UCSD-AML1 (cell line): Measurements from ENCODE around the gene ATL1.
"Not testable (repeated sequence)": the region's sequence is repeated elsewhere in the genome, so short reads cannot be mapped to it uniquely, and the experiment has no call there.

Source experiments
- DNase-seq: peaks from one replicate; lab custom pipeline; 2025; ENCODE audit not compliant: unreplicated experiment; lab: John Stamatoyannopoulos, UW

ATL1 gene

DNA sequence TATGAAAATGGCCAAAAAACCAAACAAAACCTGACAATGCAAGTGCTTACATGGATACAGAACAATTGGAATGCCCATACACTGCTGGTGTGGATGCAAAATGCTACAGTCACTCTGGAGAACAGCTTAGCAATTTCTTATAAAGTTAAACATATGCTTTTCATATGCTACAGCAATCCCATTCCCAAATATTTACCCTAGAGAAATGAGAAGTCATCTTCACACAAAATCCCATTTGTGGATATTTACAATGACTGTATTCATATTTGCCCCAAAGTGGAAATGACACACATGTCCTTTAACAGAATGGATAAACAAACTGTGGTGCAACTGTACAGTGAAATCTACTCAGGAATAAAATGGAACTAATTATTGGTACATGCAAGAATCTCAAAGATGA, 87.8 kb downstream of the ATL1 start:
- DNase-seq: no peak

DNA sequence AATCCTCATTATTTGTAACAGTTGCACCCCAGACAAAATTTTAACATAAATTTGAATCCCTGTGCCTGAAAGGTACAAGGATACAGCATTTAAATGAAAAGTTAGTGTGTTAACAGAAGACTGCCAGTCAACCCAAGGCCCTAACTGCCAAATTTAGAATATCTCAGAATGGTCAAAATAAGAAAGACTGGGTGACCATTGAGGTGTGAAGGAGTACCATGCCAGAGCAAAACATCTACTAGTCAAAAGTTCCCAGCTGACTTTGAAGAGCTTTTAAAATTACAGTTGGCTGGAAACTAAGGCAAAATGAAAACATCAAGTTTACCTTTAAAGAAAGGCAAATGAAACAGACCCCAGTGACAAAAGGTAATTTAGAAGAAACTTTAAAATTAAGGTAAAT, 89.7 kb downstream of the ATL1 start:
- DNase-seq: no peak

DNA sequence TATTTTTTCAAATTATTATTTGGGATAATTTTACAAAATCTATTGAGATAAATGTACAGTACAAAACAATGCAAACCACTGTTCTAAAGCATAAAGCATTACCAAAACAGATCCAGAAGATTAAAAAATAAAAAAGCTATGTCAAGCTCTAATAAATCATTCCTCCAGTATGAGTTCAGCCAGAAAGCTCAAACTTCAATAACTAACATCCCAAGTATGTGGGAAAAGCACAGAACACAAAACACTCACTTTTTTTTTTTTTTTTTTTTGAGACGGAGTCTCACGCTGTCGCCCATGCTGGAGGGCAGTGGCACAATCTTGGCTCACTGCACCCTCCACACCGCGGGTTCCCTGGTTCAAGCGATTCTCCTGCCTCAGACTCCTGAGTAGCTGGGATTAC, 96.8 kb downstream of the ATL1 start:
- DNase-seq: no peak

GRCh38 chr14:50657753-50658152, 97.8 kb downstream of the ATL1 start:
- no peak for DNase-seq

GRCh38 chr14:50658203-50658602, 98.3 kb downstream of the ATL1 start:
- no peak for DNase-seq

- DNase-seq: no peak
These were observed 99.5 kb downstream of the ATL1 start for GRCh38 chr14:50659327-50659974.

DNA sequence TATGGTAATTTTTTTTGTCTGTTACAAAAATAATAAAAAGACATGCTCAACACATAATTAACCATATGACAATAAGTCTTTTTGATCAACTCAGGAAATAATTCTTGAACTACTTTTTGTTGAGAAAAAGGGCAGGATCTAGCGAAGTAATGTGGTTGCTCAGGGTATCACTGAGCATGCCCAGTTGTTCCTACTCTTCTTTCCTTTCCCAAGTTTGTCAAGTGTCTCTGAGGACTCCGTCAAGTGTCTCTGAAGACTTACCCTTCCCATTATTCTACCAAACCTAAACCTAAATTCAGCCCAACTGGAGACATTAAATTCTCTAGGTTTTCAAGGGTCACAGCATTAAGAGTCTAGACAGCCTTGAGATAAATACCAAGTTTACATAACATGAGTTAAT, 104.6 kb downstream of the ATL1 start:
- DNase-seq: not testable (repeated sequence)

DNA sequence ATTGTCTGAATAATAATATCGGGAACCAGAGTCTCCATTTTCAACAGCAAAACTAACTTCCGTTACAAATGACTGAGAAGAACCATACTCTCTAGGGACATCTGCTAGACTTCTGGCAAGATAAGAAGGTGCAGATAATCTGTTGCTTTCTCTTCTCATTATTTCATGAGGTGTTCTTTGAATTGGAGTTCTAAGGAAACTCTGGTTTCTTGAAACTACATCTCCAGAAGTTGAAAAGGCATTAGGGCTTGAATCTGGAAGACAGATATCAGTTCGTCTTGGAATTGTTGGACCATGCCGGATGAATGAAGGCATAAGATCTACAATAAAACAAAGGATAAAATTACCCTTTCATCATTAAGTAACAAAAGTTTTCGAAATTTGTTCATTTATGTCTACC, 105.4 kb downstream of the ATL1 start:
- not testable (repeated sequence) for DNase-seq

DNA sequence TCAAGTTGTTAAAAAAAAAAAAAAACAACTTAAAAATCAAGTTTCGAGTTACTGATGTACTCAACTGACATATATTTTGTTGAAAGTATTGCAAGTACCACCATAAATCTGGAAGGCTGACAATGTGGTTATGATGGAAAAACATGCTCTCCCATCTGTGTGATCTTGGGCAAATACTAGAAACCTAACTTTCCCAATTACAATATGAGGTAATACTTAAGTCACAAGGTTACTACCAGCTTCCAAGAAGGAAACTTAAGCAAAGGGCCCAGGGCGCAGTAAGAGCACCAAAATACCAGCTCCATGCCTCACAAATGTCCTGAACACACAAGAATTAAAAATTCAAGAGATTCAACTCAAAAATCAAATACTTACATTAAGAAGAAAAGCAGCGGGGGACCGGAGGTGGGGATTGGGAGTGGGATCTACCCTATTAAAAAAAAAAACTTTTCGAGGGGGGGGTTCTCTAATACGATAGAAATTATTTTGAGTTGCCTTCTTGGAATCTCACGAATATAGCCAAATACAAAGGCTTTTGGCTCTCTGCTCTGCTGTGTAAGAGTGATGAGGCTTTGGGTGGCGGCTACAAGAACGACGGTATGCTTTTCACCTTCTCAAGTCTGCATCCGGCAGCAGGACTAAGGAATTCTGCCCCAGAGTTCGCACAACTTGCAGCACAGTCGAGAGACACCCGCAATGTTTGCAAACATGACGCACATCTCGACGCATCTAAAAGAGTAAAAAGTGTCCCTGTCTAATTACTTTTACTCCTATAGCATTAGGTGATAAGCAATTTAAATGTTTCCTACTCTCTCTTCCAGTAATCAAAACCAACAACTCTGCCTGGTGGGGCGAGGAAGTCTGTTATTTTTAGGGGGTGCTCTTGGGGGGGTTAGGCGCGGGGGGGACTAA, 107.1 kb downstream of the ATL1 start:
- DNase-seq: peak; percentile 25

DNA sequence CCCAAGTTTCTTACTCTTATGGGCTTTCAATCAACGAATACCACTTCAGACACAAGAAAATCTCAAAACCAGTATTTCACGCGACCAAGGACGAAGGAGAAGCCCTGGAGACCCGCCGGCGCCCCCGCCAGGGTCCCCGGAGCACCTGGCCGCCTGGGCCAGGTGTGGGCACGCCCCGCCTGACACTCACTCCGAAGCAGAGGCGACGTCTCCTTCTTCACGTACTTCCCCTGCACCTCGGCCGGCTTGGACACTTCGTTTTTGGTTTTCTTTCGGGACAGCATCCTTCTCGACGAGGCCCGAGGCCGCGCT, 107.7 kb downstream of the ATL1 start:
- DNase-seq: no peak

- peak; percentile 73 for DNase-seq
These were observed 108.3 kb downstream of the ATL1 start, which contains the start of gene SAV1 for GRCh38 chr14:50667996-50668825. SAV1 (minus strand) TSS chr14:50668306; CDS start chr14:50667967, 339 bp downstream.

DNA sequence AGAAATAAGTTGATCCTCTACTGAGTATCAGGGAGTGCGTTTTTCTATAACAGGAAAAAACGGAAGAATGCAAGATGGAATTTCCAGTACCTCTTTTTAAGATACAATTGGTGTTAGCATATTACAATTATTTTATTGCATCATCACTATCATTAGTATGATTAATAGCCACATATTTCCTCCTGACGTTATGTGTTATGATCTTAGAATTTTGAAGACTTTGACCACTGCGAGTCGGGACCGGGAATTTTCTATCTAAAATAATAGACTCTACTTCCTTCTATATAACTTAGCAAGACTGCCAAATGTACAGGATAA, 108.8 kb downstream of the ATL1 start:
- no peak for DNase-seq

- DNase-seq: no peak
These were observed 109.6 kb downstream of the ATL1 start for GRCh38 chr14:50669441-50669986.

DNA sequence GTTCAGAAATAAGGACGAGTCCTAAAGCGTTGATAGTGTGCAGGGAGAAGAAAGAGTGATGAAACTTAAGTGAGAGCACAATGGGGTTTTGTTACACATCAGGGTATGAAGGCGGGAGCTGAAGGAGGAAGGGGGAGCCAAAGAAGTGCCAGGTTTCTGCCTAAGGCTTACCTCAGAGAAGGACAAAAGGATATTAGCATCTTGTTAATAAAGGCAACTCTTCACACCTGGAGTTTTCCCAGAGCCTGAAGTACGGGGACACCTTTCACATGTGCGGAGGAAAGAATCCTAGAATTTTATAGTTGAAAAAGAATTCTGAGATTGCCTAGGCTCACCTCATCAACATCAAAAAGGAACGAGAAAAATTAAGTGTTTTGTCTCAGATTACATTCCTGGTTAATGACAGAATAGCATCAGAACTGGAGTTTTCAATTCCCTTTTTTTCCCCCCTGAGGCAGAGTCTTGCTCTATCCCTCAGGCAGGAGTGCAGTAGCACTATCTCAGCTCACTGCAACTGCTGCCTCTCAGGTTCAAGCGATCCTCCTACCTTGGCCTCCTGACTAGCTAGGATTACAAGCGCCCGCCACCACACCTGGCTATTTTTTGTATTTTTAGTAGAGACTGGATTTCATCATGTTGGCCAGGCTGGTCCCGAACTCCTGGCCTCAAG, 110.4 kb downstream of the ATL1 start:
- no peak for DNase-seq

DNA sequence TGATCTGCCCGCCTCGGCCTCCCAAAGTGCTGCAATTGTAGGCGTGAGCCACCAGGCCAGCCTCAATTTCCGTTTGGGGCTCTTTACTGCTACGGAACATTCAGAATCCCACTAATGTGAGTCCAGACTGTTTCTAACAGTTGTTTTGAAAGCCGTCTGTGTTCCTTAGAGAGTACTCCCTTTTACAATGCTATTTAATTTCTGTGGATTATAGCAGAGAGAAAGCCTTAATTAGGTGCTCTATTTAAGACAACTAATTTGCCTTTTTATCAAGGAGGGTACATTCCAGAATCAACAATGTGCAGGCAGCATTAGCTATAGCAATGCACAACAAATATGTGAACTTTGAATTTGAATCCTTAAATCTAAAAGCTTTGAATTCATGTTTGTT, 110.9 kb downstream of the ATL1 start:
- DNase-seq: no peak

DNA sequence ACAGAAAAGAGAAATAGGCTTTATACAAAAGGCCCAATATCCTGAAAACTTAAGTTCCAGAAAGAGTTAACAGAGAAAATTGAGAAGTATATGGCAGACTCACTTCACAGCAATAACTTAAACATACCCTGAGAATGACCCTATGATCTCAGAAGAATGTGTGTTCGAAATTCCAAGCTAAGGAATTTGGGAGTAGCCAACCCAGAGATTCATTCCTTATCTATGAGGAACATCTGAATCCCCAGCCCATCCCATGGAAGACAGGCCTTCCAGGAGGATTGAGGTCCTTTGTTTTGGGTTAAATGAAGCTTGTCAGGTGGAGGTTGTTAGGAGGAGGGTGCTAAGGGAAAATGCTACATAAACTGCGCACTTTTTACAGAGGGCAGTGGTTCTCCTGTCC, 115.7 kb downstream of the ATL1 start:
- DNase-seq: no peak

DNA sequence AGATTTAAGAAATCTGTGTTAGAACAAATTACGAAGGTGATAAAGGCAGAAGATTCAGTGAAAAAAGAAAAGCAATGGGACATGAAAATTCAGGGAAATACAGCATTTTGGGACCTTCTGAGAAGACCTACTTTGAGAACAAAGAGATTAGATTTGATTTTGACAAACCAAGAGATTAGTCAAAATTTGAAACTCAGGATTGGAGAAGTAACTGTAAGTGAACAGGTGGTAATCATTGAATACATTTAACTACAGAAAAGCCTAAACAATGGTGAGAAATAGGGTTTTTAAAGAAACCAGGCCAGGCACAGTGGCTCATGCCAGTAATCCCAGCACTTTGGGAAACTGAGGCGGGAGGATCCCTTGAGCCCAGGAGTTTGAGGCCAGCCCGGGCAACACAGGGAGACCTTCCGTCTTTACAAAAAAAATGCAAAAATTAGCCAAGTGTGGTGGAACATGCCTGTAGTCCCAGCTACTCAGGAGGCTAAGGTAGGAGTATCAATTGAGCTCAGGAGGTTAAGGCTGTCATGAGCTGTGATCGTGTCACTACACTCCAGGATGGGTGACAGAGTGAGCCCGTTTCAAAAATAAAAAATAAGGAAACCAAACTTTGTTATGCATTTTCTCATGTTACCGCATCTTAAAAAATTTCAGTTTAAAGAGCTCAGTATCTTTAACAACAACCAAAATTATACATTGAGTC, 117.0 kb downstream of the ATL1 start:
- no peak for DNase-seq

GRCh38 chr14:50677527-50678063, 117.7 kb downstream of the ATL1 start:
- DNase-seq: no peak

GRCh38 chr14:50678163-50678562, 118.2 kb downstream of the ATL1 start:
- no peak for DNase-seq

GRCh38 chr14:50679674-50680073, 119.7 kb downstream of the ATL1 start:
- DNase-seq: no peak
